Fibroblast of upper back skin (primary cell): ENCODE measurements around the gene JPH2.
"Not testable (repeated sequence)": the region's sequence is repeated elsewhere in the genome, so short reads cannot be mapped to it uniquely, and the experiment has no call there.

Source experiments
- DNase-seq: peaks from one replicate; pipeline ENCODE4 v3.0.0-alpha.2; 2013

JPH2 gene

GRCh38 chr20:44211177-44212039, 24.4 kb upstream of the JPH2 start:
- DNase-seq: peak; percentile 38

GRCh38 chr20:44210406-44211176, 23.6 kb upstream of the JPH2 start, which contains the start of gene OSER1:
TSS of gene OSER1 (minus strand) at chr20:44210771. CDS start at chr20:44206957, 3,814 bp downstream.
- DNase-seq: peak; percentile 97

GRCh38 chr20:44209686-44210405, 22.9 kb upstream of the JPH2 start:
- peak; percentile 22 for DNase-seq

- peak; percentile 20 for DNase-seq
These were observed 21.8 kb upstream of the JPH2 start for GRCh38 chr20:44208770-44209169.

- DNase-seq: no peak
These were observed 21.2 kb upstream of the JPH2 start for GRCh38 chr20:44208165-44208564.

GRCh38 chr20:44207126-44207723, 20.2 kb upstream of the JPH2 start:
- no peak for DNase-seq

- DNase-seq: no peak
These were observed 19.1 kb upstream of the JPH2 start for GRCh38 chr20:44206132-44206531.

GRCh38 chr20:44204832-44205215, 17.8 kb upstream of the JPH2 start:
- no peak for DNase-seq

- DNase-seq: peak; percentile 94
These were observed 17.3 kb upstream of the JPH2 start for GRCh38 chr20:44204156-44204831.

- DNase-seq: no peak
These were observed 16.2 kb upstream of the JPH2 start for GRCh38 chr20:44203161-44203560.

GRCh38 chr20:44200983-44201382, 14.0 kb upstream of the JPH2 start:
- DNase-seq: no peak

GRCh38 chr20:44200371-44200770, 13.4 kb upstream of the JPH2 start:
- DNase-seq: no peak

GRCh38 chr20:44199877-44200276, 12.9 kb upstream of the JPH2 start:
- DNase-seq: no peak

- DNase-seq: no peak
These were observed 11.9 kb upstream of the JPH2 start for GRCh38 chr20:44198872-44199271.

GRCh38 chr20:44196271-44196670, 9.3 kb upstream of the JPH2 start:
- DNase-seq: no peak

GRCh38 chr20:44195605-44196004, 8.6 kb upstream of the JPH2 start:
- no peak for DNase-seq

GRCh38 chr20:44193801-44194200, 6.8 kb upstream of the JPH2 start:
- DNase-seq: no peak

GRCh38 chr20:44191640-44192039, 4.7 kb upstream of the JPH2 start:
- not testable (repeated sequence) for DNase-seq

GRCh38 chr20:44190197-44190852, 3.3 kb upstream of the JPH2 start:
- DNase-seq: peak; percentile 81

GRCh38 chr20:44188752-44189151, 1.8 kb upstream of the JPH2 start:
- DNase-seq: no peak
